Memory B cell (primary cell): Measurements from ENCODE around the gene MRPL48.

Experiments used
- ATAC-seq: fragments of 150-1000 bp; cut with Tn5 transposase; 2 replicates; pipeline ENCODE4 v1.10.0; 2021; ENCODE audit warnings: low read depth, mild to moderate bottlenecking, moderate library complexity
- DNase-seq, 2 donors: peaks; one replicate each; pipeline ENCODE4 v3.0.0; 2022; ENCODE audit warnings: low spot score in 2 of 2
- H3K27ac Mint-ChIP-seq: one replicate; pipeline ENCODE4 v1.8.0; 2022; ENCODE audit warnings: mild to moderate bottlenecking, moderate library complexity, mixed read lengths
- H3K27me3 Mint-ChIP-seq: one replicate; pipeline ENCODE4 v1.8.0; 2022; ENCODE audit warnings: mixed read lengths
- H3K36me3 Mint-ChIP-seq: one replicate; pipeline ENCODE4 v1.8.0; 2022; ENCODE audit warnings: mild to moderate bottlenecking, mixed read lengths
- H3K4me1 Mint-ChIP-seq: one replicate; pipeline ENCODE4 v1.8.0; 2022; ENCODE audit warnings: mixed read lengths
- H3K4me3 Mint-ChIP-seq: one replicate; pipeline ENCODE4 v1.8.0; 2022; ENCODE audit warnings: mild to moderate bottlenecking, moderate library complexity, mixed read lengths
- H3K9me3 Mint-ChIP-seq: one replicate; pipeline ENCODE4 v1.8.0; 2022; ENCODE audit warnings: mixed read lengths

The MRPL48 gene

GRCh38 chr11:73838443-73839122 is 50.9 kb downstream of the MRPL48 start:
- no peak overlapping the region for H3K4me3 Mint-ChIP-seq
- H3K4me1 Mint-ChIP-seq = peaks cover 6% of the 10 kb centered on the region
- H3K27ac Mint-ChIP-seq = no peak overlapping the region
- no peaks in the 10 kb centered on the region for H3K9me3 Mint-ChIP-seq
- ATAC-seq = no peak
- peaks cover 24% of the 10 kb centered on the region for H3K36me3 Mint-ChIP-seq
- no peak for DNase-seq
- H3K27me3 Mint-ChIP-seq = no peaks in the 10 kb centered on the region

- peaks cover 26% of the 10 kb centered on the region for H3K36me3 Mint-ChIP-seq
These were observed 51.4 kb downstream of the MRPL48 start for GRCh38 chr11:73839123-73839457.

GRCh38 chr11:73851046-73851764 is 63.5 kb downstream of the MRPL48 start:
- no peak overlapping the region for H3K27ac Mint-ChIP-seq
- no peak for ATAC-seq
- peaks cover 25% of the 10 kb centered on the region for H3K36me3 Mint-ChIP-seq
- H3K27me3 Mint-ChIP-seq = no peaks in the 10 kb centered on the region
- no peak overlapping the region for H3K4me3 Mint-ChIP-seq
- no peaks in the 10 kb centered on the region for H3K4me1 Mint-ChIP-seq
- no peak for DNase-seq
- H3K9me3 Mint-ChIP-seq = no peaks in the 10 kb centered on the region

More at GRCh38 chr11:73839123-73839457, 51.4 kb downstream of the MRPL48 start:
- Mint-ChIP-seq H3K4me1 (peaks cover 6% of the 10 kb centered on the region), H3K27me3 (no peaks in the 10 kb centered on the region), H3K9me3 (no peaks in the 10 kb centered on the region), H3K4me3 (no peak overlapping the region), H3K27ac (no peak overlapping the region)
- no peak for ATAC-seq
- no peak for DNase-seq

DNA sequence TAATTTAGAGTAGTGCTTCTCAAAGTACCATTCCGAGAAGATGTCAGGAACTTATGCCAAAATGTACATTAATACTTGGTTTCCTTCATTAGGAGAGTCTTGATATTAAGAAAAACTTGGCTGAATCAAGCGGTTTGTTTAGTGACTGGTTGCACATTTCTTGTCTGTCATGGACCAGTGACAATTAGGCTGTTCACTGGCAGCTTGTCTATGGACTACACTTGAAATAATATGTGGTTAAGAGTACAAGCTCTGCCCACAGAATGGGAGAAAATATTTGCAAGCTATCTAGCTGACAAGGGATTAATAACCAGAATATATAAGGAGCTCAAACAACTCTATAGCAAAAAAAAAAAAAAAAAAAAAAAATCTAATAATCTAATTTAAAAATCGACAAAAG is 64.4 kb downstream of the MRPL48 start:
- Mint-ChIP-seq H3K27ac (no peak overlapping the region), H3K9me3 (no peaks in the 10 kb centered on the region), H3K36me3 (peaks cover 21% of the 10 kb centered on the region), H3K4me3 (no peak overlapping the region), H3K27me3 (no peaks in the 10 kb centered on the region), H3K4me1 (no peaks in the 10 kb centered on the region)
- DNase-seq (no peak), ATAC-seq (no peak)

DNA sequence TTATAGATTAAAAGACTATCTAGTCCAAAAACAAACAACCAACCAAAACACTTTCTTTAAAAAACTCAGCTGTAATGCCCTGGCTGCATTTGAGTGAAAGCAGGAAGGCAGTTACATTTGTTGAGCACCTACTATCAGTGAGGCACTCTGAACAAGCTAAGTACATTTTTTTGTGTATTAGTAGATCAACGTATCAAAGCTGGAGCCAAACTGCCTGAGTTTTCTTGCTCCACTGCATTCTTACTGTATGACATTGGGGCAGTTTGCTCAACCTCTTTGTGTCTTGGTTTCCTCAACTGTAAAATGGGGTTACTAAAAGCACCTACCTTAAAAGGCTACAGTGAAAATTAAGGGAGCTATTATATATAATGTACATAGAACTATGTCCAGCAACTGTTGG is 67.0 kb downstream of the MRPL48 start:
- no peak for ATAC-seq

DNA sequence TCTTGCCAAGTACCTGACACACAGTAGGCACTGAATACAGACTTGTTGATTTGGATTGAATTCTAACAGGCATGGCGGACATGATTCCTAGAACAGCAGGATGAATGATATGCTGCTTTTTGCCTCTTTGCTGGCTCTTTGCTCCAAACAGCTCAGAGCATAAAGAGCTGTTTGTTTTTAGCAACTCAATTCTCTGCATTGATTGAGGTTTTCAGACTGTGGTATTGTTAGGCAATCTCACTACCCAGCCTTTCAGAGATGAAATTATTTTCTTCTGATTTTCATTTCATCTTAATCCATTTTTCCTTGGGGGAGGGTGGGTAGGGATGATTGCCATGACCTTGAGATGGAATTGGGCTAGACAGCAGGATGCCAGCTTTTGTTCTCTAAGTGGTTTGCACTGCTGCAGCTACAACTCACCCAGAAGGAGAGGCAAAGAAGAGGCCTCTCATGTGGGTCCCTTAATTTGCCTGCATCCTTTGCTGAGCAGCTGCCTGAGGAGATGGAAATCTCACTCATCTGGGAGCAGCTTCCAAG is 68.4 kb downstream of the MRPL48 start:
- H3K27ac Mint-ChIP-seq = no peak overlapping the region
- no peak for ATAC-seq
- H3K27me3 Mint-ChIP-seq = no peaks in the 10 kb centered on the region
- H3K9me3 Mint-ChIP-seq = no peaks in the 10 kb centered on the region
- no peak overlapping the region for H3K4me3 Mint-ChIP-seq
- peaks cover 28% of the 10 kb centered on the region for H3K36me3 Mint-ChIP-seq
- DNase-seq = no peak
- no peaks in the 10 kb centered on the region for H3K4me1 Mint-ChIP-seq

More for the DNA sequence above, 67.0 kb downstream of the MRPL48 start:
- Mint-ChIP-seq H3K27me3 (no peaks in the 10 kb centered on the region), H3K4me1 (no peaks in the 10 kb centered on the region), H3K36me3 (peaks cover 20% of the 10 kb centered on the region), H3K9me3 (no peaks in the 10 kb centered on the region), H3K4me3 (no peak overlapping the region), H3K27ac (no peak overlapping the region)
- DNase-seq = no peak

- H3K4me3 Mint-ChIP-seq = no peak overlapping the region
- peak overlapping the region; percentile 15 for H3K27ac Mint-ChIP-seq
- H3K9me3 Mint-ChIP-seq = no peaks in the 10 kb centered on the region
- ATAC-seq (no peak), DNase-seq (no peak)
- H3K27me3 Mint-ChIP-seq = no peaks in the 10 kb centered on the region
- H3K4me1 Mint-ChIP-seq = no peaks in the 10 kb centered on the region
- H3K36me3 Mint-ChIP-seq = peaks cover 32% of the 10 kb centered on the region
These were observed 72.0 kb downstream of the MRPL48 start for GRCh38 chr11:73859671-73860070.

GRCh38 chr11:73860202-73860601 is 72.5 kb downstream of the MRPL48 start:
- no peaks in the 10 kb centered on the region for H3K27me3 Mint-ChIP-seq
- peak overlapping the region; percentile 15 for H3K27ac Mint-ChIP-seq
- no peaks in the 10 kb centered on the region for H3K9me3 Mint-ChIP-seq
- no peak for ATAC-seq
- peaks cover 31% of the 10 kb centered on the region for H3K36me3 Mint-ChIP-seq
- DNase-seq = no peak
- no peak overlapping the region for H3K4me3 Mint-ChIP-seq
- H3K4me1 Mint-ChIP-seq = peaks cover 1% of the 10 kb centered on the region

GRCh38 chr11:73862986-73863385 is 75.3 kb downstream of the MRPL48 start:
- no peak for ATAC-seq
- Mint-ChIP-seq H3K4me1 (peaks cover 2% of the 10 kb centered on the region), H3K4me3 (no peak overlapping the region), H3K9me3 (no peaks in the 10 kb centered on the region), H3K27ac (no peak overlapping the region), H3K27me3 (no peaks in the 10 kb centered on the region), H3K36me3 (peaks cover 31% of the 10 kb centered on the region)
- DNase-seq = no peak

DNA sequence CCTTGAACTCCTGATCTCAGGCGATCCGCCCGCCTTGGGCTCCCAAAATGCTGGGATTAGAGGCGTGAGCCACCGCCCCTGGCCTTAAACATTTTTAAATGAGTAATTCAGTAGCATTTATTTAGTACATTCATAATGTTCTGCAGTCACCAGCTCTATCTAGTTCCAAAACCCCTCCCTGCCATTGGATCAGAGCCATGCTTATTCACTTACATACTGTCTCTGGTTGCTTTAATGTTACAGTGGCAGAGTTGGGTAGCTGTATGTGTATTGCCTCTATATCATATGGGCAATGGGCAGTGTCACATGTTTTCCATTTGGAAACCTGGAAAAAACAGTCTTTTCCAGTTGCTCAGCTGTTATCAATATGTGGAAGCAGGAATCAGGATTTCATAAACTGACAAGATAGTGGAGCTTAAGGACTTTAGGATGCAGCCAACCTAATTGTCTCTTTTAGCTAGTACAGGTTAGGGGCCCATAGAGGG is 78.5 kb downstream of the MRPL48 start:
- no peak for DNase-seq

DNA sequence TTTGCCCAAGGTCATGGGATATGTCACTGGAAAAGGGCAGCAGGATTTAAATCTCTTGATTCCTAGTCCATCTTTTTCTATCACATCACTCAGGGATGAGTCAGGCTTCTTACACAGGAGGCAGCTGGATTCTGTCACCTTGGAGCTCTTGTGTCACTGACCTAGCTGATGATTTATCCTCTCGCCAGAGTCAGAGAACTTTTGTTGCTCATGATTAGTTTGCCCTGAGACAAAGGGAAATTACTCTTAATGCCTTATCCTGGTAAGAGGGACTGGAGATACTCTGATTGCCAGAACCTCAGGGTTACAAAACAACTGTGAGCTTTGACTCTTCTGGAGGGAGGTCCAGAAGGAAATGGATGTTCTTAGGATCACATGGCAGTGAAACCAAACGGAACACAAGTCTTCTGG is 78.9 kb downstream of the MRPL48 start:
- DNase-seq (no peak), ATAC-seq (no peak)
- Mint-ChIP-seq H3K27ac (no peak overlapping the region), H3K4me3 (no peak overlapping the region), H3K9me3 (no peaks in the 10 kb centered on the region), H3K4me1 (peaks cover 2% of the 10 kb centered on the region), H3K36me3 (peaks cover 19% of the 10 kb centered on the region), H3K27me3 (no peaks in the 10 kb centered on the region)

More for the DNA sequence above, 78.5 kb downstream of the MRPL48 start:
- Mint-ChIP-seq H3K27ac (no peak overlapping the region), H3K4me3 (no peak overlapping the region), H3K36me3 (peaks cover 17% of the 10 kb centered on the region), H3K4me1 (peaks cover 2% of the 10 kb centered on the region), H3K9me3 (no peaks in the 10 kb centered on the region), H3K27me3 (no peaks in the 10 kb centered on the region)
- ATAC-seq = no peak

DNA sequence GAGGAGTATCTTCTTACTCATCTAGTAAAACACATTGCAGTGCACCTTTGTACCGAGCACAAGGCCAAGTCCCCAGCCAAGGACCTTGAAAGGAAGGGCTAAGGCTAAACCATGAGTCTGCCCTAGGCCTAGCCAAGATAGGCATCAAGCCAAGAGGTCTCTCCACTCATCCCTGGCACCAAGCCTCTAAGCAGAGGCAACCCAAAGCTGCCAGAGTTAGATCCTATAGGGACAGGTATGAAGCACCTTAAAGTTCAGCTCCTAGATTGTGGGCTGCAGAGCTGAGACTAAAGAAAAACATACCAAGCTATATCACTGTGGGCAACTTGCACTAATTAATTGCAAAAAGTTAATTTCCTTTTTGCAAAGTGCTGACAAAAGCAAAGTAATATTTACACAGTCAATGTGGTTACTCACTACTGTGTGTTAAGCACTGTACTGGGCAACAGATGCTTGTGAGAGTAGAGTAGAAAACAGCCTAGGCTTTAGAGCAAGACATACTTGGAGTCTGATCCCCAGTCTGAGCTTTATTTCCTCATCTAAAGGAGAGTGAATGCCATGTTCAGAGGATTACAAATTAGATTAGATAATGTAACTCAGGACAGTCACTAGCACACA is 81.8 kb downstream of the MRPL48 start:
- H3K36me3 Mint-ChIP-seq = peaks cover 17% of the 10 kb centered on the region
- H3K27me3 Mint-ChIP-seq = no peaks in the 10 kb centered on the region
- DNase-seq = no peak
- no peak overlapping the region for H3K27ac Mint-ChIP-seq
- no peak overlapping the region for H3K4me3 Mint-ChIP-seq
- H3K4me1 Mint-ChIP-seq = peaks cover 10% of the 10 kb centered on the region
- no peak for ATAC-seq
- H3K9me3 Mint-ChIP-seq = no peaks in the 10 kb centered on the region

GRCh38 chr11:73870261-73870660 is 82.6 kb downstream of the MRPL48 start:
- peaks cover 13% of the 10 kb centered on the region for H3K4me1 Mint-ChIP-seq
- H3K27ac Mint-ChIP-seq = no peak overlapping the region
- peaks cover 13% of the 10 kb centered on the region for H3K36me3 Mint-ChIP-seq

GRCh38 chr11:73872749-73873357 is 85.2 kb downstream of the MRPL48 start:
- Mint-ChIP-seq H3K9me3 (no peaks in the 10 kb centered on the region), H3K4me3 (no peak overlapping the region), H3K27me3 (no peaks in the 10 kb centered on the region), H3K4me1 (peaks cover 24% of the 10 kb centered on the region), H3K36me3 (peaks cover 11% of the 10 kb centered on the region), H3K27ac (peak overlapping the region; percentile 55)
- DNase-seq (no peak), ATAC-seq (no peak)

More at GRCh38 chr11:73870261-73870660, 82.6 kb downstream of the MRPL48 start:
- ATAC-seq (no peak), DNase-seq (no peak)
- H3K27me3 Mint-ChIP-seq = no peaks in the 10 kb centered on the region
- no peak overlapping the region for H3K4me3 Mint-ChIP-seq
- no peaks in the 10 kb centered on the region for H3K9me3 Mint-ChIP-seq
